ENCODE results near the gene TUBB8.
A peak's percentile ranks its signal among the peaks of the same experiment; 100 is the strongest.
"Not testable (repeated sequence)": the region's sequence is repeated elsewhere in the genome, so short reads cannot be mapped to it uniquely, and the experiment has no call there.

TUBB8 gene

DNA sequence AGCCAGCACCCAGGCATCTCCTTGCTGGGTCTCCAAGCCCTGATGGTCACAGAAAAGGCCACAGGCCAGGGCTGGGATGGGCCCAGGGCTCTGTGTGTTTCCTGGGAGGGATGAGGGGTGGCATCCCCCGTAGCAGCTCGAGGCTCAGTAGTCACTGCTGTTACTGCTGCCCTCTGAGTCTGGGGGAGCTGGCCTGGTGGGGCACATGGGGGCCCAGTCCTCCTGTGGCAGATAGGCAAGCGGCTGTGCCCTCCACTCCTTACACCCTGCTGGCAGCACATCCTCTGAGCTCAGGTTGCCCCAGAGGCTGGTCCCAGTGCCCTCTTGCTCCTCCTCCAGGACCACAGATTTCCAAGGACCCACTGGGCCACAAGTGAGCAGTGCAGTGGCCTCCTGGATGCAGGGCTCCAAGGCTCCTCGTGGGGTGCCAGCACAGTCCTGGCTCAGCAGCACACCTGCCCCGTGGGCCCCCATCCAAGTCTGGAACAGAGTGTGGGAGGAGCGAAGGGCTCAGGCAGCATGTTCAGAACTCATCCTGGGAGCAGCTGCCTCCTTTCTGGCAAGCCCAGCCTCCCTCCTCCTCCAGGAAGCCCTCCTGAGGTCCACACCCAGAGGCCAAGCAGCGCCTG is 31.5 kb upstream of the TUBB8 start:
- WGBS (ENCODE audit: insufficient coverage): 94% methylated on average over 5 of the region's 7 CpGs
- ChIA-PET POLR2A (no interaction called here), CTCF (no interaction called here)
- DNase-seq: no peak
- H3K9me3 ChIP-seq (ENCODE audit: control extremely low read depth in 1 of 5, control insufficient read depth in 4 of 5, insufficient read depth in 2 of 5, low read depth in 1 of 5, low read length in 4 of 5): no peaks in the 10 kb centered on the region
- no peak overlapping the region for H3K4me3 ChIP-seq (ENCODE audit: control insufficient read depth in 1 of 7, extremely low read depth in 1 of 7, insufficient read depth in 4 of 7, low read depth in 2 of 7, low read length in 6 of 7)
- H3K27ac ChIP-seq (ENCODE audit: insufficient read depth in 1 of 2, low read depth in 1 of 2, low read length in 2 of 2, poor library complexity in 1 of 2, severe bottlenecking in 2 of 2): no peak overlapping the region
- H3K36me3 ChIP-seq (ENCODE audit: control insufficient read depth in 4 of 4, insufficient read depth in 4 of 4, low read length in 3 of 4): no peaks in the 10 kb centered on the region
- H3K27me3 ChIP-seq (replicated peaks in 2 of 5; ENCODE audit: control insufficient read depth in 4 of 5, insufficient read depth in 5 of 5, low read length in 4 of 5): peaks cover 0 to 14% (median 0%) of the 10 kb centered on the region in 5 experiments
- H3K4me1 ChIP-seq (ENCODE audit: control extremely low read depth in 1 of 4, control insufficient read depth in 4 of 4, insufficient read depth in 4 of 4, low read length in 3 of 4): peaks cover 0 to 4% (median 0%) of the 10 kb centered on the region in 4 experiments

DNA sequence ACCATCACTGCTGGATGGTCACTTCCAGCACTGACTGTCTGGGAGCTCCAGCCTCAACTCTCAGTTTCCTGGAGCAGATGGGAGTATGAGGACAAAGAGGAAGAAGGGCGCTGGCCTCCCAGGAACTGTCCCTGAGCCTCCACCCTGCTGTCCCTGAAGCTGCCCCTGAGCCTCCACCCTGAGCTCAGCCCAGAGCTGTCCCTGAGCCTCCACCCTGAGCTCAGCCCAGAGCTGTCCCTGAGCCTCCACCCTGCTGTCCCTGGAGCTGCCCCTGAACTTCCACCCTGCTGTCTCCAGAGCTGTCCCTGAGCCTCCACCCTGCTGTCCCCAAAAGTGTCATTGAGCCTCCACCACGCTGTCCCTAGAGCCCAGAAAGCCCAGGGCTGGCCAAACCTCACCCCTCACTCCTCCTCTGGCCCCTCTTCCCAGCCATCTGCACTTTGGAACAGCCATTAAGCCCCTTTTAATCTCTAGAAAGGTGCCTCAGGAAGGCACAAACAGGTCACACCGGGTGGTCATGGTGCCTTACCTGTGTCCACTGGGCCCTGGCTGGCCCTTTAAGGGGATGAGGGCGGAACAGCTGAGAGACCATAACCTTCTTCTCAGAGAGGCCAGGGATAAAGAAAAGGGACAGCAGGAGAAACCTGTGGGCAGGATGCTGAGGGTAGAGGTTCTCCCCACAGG is 30.6 kb upstream of the TUBB8 start:
- POLR2A ChIA-PET: no interaction called here
- CTCF ChIA-PET: no interaction called here
- no peak overlapping the region for H3K4me3 ChIP-seq (ENCODE audit: control insufficient read depth in 1 of 7, extremely low read depth in 1 of 7, insufficient read depth in 4 of 7, low read depth in 2 of 7, low read length in 6 of 7)
- no peak overlapping the region for H3K27ac ChIP-seq (ENCODE audit: insufficient read depth in 1 of 2, low read depth in 1 of 2, low read length in 2 of 2, poor library complexity in 1 of 2, severe bottlenecking in 2 of 2)
- peaks cover 0 to 4% (median 0%) of the 10 kb centered on the region in 4 experiments for H3K4me1 ChIP-seq (ENCODE audit: control extremely low read depth in 1 of 4, control insufficient read depth in 4 of 4, insufficient read depth in 4 of 4, low read length in 3 of 4)
- H3K27me3 ChIP-seq (replicated peaks in 2 of 5; ENCODE audit: control insufficient read depth in 4 of 5, insufficient read depth in 5 of 5, low read length in 4 of 5): peaks cover 0 to 18% (median 0%) of the 10 kb centered on the region in 5 experiments
- no peaks in the 10 kb centered on the region for H3K36me3 ChIP-seq (ENCODE audit: control insufficient read depth in 4 of 4, insufficient read depth in 4 of 4, low read length in 3 of 4)
- H3K9me3 ChIP-seq (ENCODE audit: control extremely low read depth in 1 of 5, control insufficient read depth in 4 of 5, insufficient read depth in 2 of 5, low read depth in 1 of 5, low read length in 4 of 5): no peaks in the 10 kb centered on the region
- no peak for DNase-seq
- WGBS (ENCODE audit: insufficient coverage): 94% methylated on average over 3 of the region's 4 CpGs

DNA sequence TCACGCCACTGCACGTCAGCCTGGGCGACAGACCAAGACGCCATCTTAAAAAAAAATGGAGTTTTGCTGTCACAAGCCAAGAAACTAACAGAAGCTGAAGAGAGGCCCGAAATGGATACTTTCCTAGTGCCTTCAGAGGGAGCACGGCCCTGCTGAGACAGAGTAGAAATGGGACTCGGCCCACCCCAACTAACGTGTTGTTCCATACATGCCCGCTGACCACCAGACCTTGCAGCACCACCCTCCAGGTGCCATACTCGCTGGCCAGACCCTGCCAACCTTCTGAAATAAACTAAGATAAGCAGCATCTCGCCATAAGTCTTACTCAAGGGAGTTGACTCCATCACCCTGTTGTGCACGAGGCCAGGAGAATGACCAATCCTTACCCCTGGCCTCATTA is 29.5 kb upstream of the TUBB8 start:
- CTCF ChIA-PET: interaction anchor here (3.6 kb wide), 1 partner anchor 10 kb away, joined by 12 read pairs; no protein-coding TSS in a partner anchor
- H3K4me3 ChIP-seq (ENCODE audit: control insufficient read depth in 1 of 7, extremely low read depth in 1 of 7, insufficient read depth in 4 of 7, low read depth in 2 of 7, low read length in 6 of 7): no peak overlapping the region
- peaks cover 0 to 22% (median 0%) of the 10 kb centered on the region in 5 experiments for H3K27me3 ChIP-seq (replicated peaks in 2 of 5; ENCODE audit: control insufficient read depth in 4 of 5, insufficient read depth in 5 of 5, low read length in 4 of 5)
- DNase-seq: no peak
- no peaks in the 10 kb centered on the region for H3K36me3 ChIP-seq (ENCODE audit: control insufficient read depth in 4 of 4, insufficient read depth in 4 of 4, low read length in 3 of 4)
- POLR2A ChIA-PET: no interaction called here
- no peaks in the 10 kb centered on the region for H3K9me3 ChIP-seq (ENCODE audit: control extremely low read depth in 1 of 5, control insufficient read depth in 4 of 5, insufficient read depth in 2 of 5, low read depth in 1 of 5, low read length in 4 of 5)
- 97% methylated on average over 12 of the region's 12 CpGs for WGBS (ENCODE audit: insufficient coverage)
- H3K27ac ChIP-seq (ENCODE audit: insufficient read depth in 1 of 2, low read depth in 1 of 2, low read length in 2 of 2, poor library complexity in 1 of 2, severe bottlenecking in 2 of 2): no peak overlapping the region
- peaks cover 0 to 11% (median 0%) of the 10 kb centered on the region in 4 experiments for H3K4me1 ChIP-seq (ENCODE audit: control extremely low read depth in 1 of 4, control insufficient read depth in 4 of 4, insufficient read depth in 4 of 4, low read length in 3 of 4)

DNA sequence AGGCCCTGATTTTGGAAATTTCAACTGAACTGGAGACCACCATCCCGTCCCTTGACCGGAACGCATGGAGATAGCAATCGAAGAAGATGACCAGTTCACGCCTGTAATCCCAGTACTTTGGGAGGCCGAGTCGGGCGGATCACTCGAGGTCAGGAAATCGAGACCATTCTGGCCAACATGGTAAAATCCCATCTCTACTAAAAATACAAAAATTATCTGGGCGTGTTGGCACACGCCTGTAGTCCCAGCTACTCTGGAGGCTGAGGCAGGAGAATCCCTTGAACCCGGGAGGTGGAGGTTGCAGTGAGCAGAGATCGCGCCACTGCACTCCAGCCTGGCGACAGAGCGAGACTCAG is 25.1 kb upstream of the TUBB8 start:
- CTCF ChIA-PET: interaction anchor here (0.9 to 1.4 kb wide), 3 partner anchors 10 to 30 kb away, joined by 3 to 5 read pairs (median 3); no protein-coding TSS in a partner anchor
- H3K4me3 ChIP-seq (ENCODE audit: control insufficient read depth in 1 of 7, extremely low read depth in 1 of 7, insufficient read depth in 4 of 7, low read depth in 2 of 7, low read length in 6 of 7): peak overlapping the region in 4 of 7 experiments; percentile 39 to 83 (median 60)

DNA sequence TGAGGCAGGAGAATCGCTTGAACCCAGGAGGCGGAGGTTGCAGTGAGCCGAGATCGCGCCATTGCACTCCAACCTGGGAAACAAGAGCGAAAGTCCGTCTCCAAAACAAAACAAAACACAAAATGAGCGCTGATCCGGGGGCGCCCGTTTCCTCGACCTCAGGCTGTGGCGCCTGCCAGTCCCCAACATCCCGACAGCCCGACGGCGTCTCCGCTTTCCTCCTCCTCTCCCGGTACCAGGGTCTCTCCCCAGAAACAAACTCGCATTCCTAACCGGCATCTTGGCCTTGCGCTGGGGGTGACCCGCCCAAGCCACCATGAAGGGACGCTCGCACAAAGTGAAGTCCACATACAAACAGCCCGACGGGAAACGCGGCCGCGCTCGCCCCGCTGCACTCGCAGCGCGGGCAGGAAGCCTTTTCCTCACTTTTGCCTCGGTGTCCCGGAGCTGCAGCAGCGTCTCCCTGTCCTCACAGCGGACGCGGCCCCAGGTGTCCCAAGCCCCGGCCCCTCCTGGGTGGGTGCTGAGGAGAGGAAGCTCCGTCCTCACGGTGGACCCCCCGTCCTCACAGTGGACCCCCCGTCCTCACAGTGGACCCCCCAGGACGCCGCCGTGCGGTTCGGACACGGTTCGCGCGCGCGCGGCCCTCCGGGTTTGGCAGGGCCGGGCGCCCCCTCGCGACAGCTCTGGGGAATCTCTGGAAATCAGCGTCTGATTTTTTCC is 24.6 kb upstream of the TUBB8 start:
- WGBS (ENCODE audit: insufficient coverage): 2% methylated on average over 33 of the region's 65 CpGs
- peak; percentile 34 to 64 (median 48) for DNase-seq
- H3K27ac ChIP-seq (ENCODE audit: insufficient read depth in 1 of 2, low read depth in 1 of 2, low read length in 2 of 2, poor library complexity in 1 of 2, severe bottlenecking in 2 of 2); POLR2A ChIA-PET; H3K9me3 ChIP-seq (ENCODE audit: control extremely low read depth in 1 of 5, control insufficient read depth in 4 of 5, insufficient read depth in 2 of 5, low read depth in 1 of 5, low read length in 4 of 5); H3K36me3 ChIP-seq (ENCODE audit: control insufficient read depth in 4 of 4, insufficient read depth in 4 of 4, low read length in 3 of 4): not testable (repeated sequence)
- Histone ChIP-seq H3K4me3 (ENCODE audit: control insufficient read depth in 1 of 7, extremely low read depth in 1 of 7, insufficient read depth in 4 of 7, low read depth in 2 of 7, low read length in 6 of 7) (peak overlapping the region; percentile 35 to 83 (median 59)), H3K27me3 (replicated peaks in 2 of 5; ENCODE audit: control insufficient read depth in 4 of 5, insufficient read depth in 5 of 5, low read length in 4 of 5) (peaks cover 0 to 20% (median 0%) of the 10 kb centered on the region in 5 experiments), H3K4me1 (ENCODE audit: control extremely low read depth in 1 of 4, control insufficient read depth in 4 of 4, insufficient read depth in 4 of 4, low read length in 3 of 4) (peaks cover 0 to 11% (median 0%) of the 10 kb centered on the region in 4 experiments)
- CTCF ChIA-PET: interaction anchor here (0.9 to 1.2 kb wide), 2 partner anchors 29 to 30 kb away, joined by 3 read pairs; no protein-coding TSS in a partner anchor

More for the DNA sequence above, 25.1 kb upstream of the TUBB8 start:
- Histone ChIP-seq H3K4me1 (ENCODE audit: control extremely low read depth in 1 of 4, control insufficient read depth in 4 of 4, insufficient read depth in 4 of 4, low read length in 3 of 4) (peaks cover 0 to 11% (median 0%) of the 10 kb centered on the region in 4 experiments), H3K27me3 (replicated peaks in 2 of 5; ENCODE audit: control insufficient read depth in 4 of 5, insufficient read depth in 5 of 5, low read length in 4 of 5) (peaks cover 0 to 20% (median 0%) of the 10 kb centered on the region in 5 experiments)
- POLR2A ChIA-PET; H3K36me3 ChIP-seq (ENCODE audit: control insufficient read depth in 4 of 4, insufficient read depth in 4 of 4, low read length in 3 of 4); DNase-seq; H3K27ac ChIP-seq (ENCODE audit: insufficient read depth in 1 of 2, low read depth in 1 of 2, low read length in 2 of 2, poor library complexity in 1 of 2, severe bottlenecking in 2 of 2); H3K9me3 ChIP-seq (ENCODE audit: control extremely low read depth in 1 of 5, control insufficient read depth in 4 of 5, insufficient read depth in 2 of 5, low read depth in 1 of 5, low read length in 4 of 5): not testable (repeated sequence)
- WGBS (ENCODE audit: insufficient coverage): 35% methylated on average over 15 of the region's 17 CpGs

DNA sequence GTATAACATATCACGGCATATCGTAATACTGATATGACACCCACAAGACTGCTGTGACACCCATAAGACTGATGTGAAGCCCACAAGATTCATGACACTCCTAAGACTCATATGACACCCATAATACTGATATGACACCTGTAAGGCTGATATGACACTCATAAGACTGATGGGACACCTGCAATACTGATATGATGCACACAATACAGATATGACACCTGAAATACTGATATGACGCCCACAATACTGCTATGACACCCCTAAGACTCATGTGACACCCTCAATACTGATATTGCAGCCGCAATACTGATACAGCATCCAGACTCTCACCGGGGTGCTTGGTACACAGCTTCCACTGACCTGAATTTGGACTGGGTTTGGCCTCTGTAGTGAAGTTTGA is 19.1 kb upstream of the TUBB8 start:
- H3K36me3 ChIP-seq (ENCODE audit: control insufficient read depth in 4 of 4, insufficient read depth in 4 of 4, low read length in 3 of 4); H3K4me1 ChIP-seq (ENCODE audit: control extremely low read depth in 1 of 4, control insufficient read depth in 4 of 4, insufficient read depth in 4 of 4, low read length in 3 of 4); CTCF ChIA-PET; POLR2A ChIA-PET; H3K27me3 ChIP-seq (replicated peaks in 2 of 5; ENCODE audit: control insufficient read depth in 4 of 5, insufficient read depth in 5 of 5, low read length in 4 of 5); H3K4me3 ChIP-seq (ENCODE audit: control insufficient read depth in 1 of 7, extremely low read depth in 1 of 7, insufficient read depth in 4 of 7, low read depth in 2 of 7, low read length in 6 of 7); H3K9me3 ChIP-seq (ENCODE audit: control extremely low read depth in 1 of 5, control insufficient read depth in 4 of 5, insufficient read depth in 2 of 5, low read depth in 1 of 5, low read length in 4 of 5); H3K27ac ChIP-seq (ENCODE audit: insufficient read depth in 1 of 2, low read depth in 1 of 2, low read length in 2 of 2, poor library complexity in 1 of 2, severe bottlenecking in 2 of 2); DNase-seq: not testable (repeated sequence)
- 78% methylated on average over 5 of the region's 5 CpGs for WGBS (ENCODE audit: insufficient coverage)

DNA sequence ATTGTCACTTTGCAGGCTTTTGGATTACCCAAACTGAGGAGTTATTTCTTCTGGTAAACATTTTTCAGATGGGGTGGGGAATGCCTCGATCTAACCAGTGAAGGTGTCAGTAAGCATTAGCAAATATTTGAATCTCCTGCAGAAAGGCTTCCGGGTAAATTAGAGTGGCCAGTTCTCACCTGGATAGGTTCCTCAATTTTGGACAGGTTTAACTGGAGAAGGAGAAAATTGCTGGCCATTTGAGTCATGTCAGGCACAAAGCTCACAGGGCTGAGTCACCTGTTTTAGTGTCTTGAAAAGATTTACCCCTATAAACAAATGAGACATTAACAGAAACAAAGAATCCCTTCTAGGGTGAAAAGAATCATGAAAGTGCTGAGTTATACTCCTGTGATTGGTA is 830 bp upstream of the TUBB8 start:
- DNase-seq; H3K27me3 ChIP-seq (replicated peaks in 2 of 5; ENCODE audit: control insufficient read depth in 4 of 5, insufficient read depth in 5 of 5, low read length in 4 of 5); H3K27ac ChIP-seq (ENCODE audit: insufficient read depth in 1 of 2, low read depth in 1 of 2, low read length in 2 of 2, poor library complexity in 1 of 2, severe bottlenecking in 2 of 2); CTCF ChIA-PET; H3K9me3 ChIP-seq (ENCODE audit: control extremely low read depth in 1 of 5, control insufficient read depth in 4 of 5, insufficient read depth in 2 of 5, low read depth in 1 of 5, low read length in 4 of 5); H3K36me3 ChIP-seq (ENCODE audit: control insufficient read depth in 4 of 4, insufficient read depth in 4 of 4, low read length in 3 of 4); H3K4me1 ChIP-seq (ENCODE audit: control extremely low read depth in 1 of 4, control insufficient read depth in 4 of 4, insufficient read depth in 4 of 4, low read length in 3 of 4); H3K4me3 ChIP-seq (ENCODE audit: control insufficient read depth in 1 of 7, extremely low read depth in 1 of 7, insufficient read depth in 4 of 7, low read depth in 2 of 7, low read length in 6 of 7); POLR2A ChIA-PET: not testable (repeated sequence)
- 100% methylated on average over 2 of the region's 2 CpGs for WGBS (ENCODE audit: insufficient coverage)

Data from common myeloid progenitor, CD34-positive (primary cell).